HepG2 (cell line): Measurements from ENCODE around the gene TBC1D1.

Experiments
- BCL6 ChIP-seq: IDR thresholded peaks from 2 replicates; pipeline ENCODE4 v1.6.1; 2016; ENCODE audit warnings: missing genetic modification reagents, missing compliant biosample characterization
- FOXP1 ChIP-seq, 2 experiments: fragments of 450-650 bp in 1 of 2; IDR thresholded peaks; 2 replicates each; pipeline ENCODE4 v1.6.1; 2017 to 2018; ENCODE audit warnings: antibody characterized with exemption in 1 of 2
- RELA ChIP-seq: sonication (generic); formaldehyde crosslinking; IDR thresholded peaks from 2 replicates; pipeline ENCODE4 v1.4.0; 2020; ENCODE audit warnings: missing genetic modification reagents
- SMC3 ChIP-seq: IDR thresholded peaks from 2 replicates; pipeline ENCODE4 v1.6.1; 2011; ENCODE audit warnings: low read length, improper control_type of control experiment
- ZNF256 ChIP-seq: sonication (generic); formaldehyde crosslinking; conservative IDR thresholded peaks from 2 replicates; pipeline ENCODE4 v1.4.0; 2020; ENCODE audit warnings: missing genetic modification reagents

DNA sequence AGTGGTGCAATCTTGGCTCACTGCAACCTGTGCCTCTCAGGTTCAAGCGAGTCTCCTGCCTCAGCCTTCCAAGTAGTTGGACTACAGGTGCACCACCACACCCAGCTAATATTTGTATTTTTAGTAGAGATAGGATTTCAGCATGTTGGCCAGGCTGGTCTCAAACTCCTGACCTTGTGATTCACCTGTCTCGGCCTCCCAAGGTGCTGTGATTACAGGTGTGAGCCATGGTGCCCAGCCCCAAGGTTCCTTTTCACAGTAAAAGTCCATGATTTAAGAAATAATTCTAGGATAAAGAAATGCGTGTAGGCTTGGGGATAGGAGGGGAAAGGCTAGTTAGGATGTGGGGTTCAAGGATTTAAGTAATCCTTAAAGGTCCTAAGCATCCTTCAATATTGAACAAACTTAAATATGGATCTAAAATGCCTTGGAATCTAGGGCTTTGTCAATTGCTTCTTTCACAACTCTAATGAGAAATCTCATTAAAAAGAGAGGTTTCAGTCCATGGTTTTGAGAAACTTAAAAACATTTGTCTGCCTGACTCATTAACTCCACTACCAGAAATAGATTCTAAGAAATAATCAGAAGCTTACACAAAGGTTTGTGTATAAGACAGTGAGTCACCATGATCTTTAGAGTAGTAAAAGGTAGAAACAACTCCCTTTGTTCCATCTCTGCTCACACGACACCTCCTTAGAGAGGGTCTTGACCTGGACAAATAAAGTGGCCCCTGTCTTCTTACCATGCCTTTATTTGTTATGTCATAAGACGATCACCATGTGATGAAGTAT lies 272.5 kb downstream of the TBC1D1 start:
- TF ChIP-seq FOXP1 (IDR thresholded peaks at IDR 0.05) (no peak), FOXP1 (CRISPR knock-in tag; IDR thresholded peaks at IDR 0.05) (no peak), BCL6 (CRISPR knock-in tag) (no peak), SMC3 (no peak), ZNF256 (CRISPR knock-in tag) (no peak), RELA (CRISPR knock-in tag) (no peak)
